ENCODE measurements around the gene HECW1.

HECW1 gene

DNA sequence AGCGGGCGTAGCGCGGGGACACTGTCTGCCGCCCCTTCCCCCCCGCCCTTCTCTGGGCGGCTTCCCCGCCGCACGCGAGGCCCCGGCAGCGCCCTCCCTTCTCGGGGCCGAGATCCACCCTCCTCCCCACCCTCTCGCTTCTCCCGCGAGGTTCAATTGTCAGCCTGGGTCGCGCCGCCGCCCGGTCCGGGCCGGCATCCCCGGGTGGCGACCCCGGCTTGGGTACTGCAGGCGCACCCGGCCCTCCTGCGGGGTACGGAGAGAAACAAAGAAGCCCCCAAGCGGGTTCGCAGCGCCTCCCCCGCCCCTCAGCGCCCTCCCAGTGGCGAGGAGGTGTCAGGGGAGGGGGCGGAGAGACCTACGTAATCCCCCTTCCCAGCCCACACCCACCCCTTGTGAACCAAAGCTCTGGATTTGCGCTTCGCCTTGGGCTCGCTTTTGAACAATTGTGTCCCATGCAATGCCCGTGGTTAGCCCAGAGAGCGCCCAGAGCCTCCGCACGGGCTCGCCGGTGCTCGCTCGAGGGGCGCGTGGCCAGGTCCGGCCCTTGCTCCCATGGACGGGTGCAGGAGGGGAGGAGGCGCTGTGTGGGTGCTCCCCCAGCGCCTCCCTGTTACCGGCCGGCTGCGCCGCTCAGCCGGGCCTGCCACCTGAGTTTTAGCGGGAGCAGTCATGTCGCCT lies 634 bp downstream of the HECW1 start:
- H3K27me3 ChIP-seq (ENCODE audit: control insufficient read depth, insufficient read depth, low read length), result peaks cover 54% of the 10 kb centered on the region
- H3K4me1 ChIP-seq (ENCODE audit: control insufficient read depth, insufficient read depth, low read length), result peaks cover 37% of the 10 kb centered on the region
- no peaks in the 10 kb centered on the region for H3K36me3 ChIP-seq (ENCODE audit: control insufficient read depth, insufficient read depth, low read length)
- no peaks in the 10 kb centered on the region for H3K9me3 ChIP-seq (ENCODE audit: control insufficient read depth, insufficient read depth, low read depth, low read length)
- peak overlapping the region; percentile 87 for H3K9ac ChIP-seq (ENCODE audit: low read length)
- peak overlapping the region; percentile 80 for H3K4me3 ChIP-seq (ENCODE audit: low read depth, low read length)
- H3K27ac ChIP-seq (ENCODE audit: low read depth, low read length), result peak overlapping the region; percentile 48; the same call in 1 of the 2 replicates

- peak overlapping the region; percentile 87 for H3K9ac ChIP-seq (ENCODE audit: low read length)
- peaks cover 54% of the 10 kb centered on the region for H3K27me3 ChIP-seq (ENCODE audit: control insufficient read depth, insufficient read depth, low read length)
- H3K36me3 ChIP-seq (ENCODE audit: control insufficient read depth, insufficient read depth, low read length), result no peaks in the 10 kb centered on the region
- peaks cover 33% of the 10 kb centered on the region for H3K4me1 ChIP-seq (ENCODE audit: control insufficient read depth, insufficient read depth, low read length)
- H3K9me3 ChIP-seq (ENCODE audit: control insufficient read depth, insufficient read depth, low read depth, low read length), result no peaks in the 10 kb centered on the region
- peak overlapping the region; percentile 80 for H3K4me3 ChIP-seq (ENCODE audit: low read depth, low read length)
- peak overlapping the region; percentile 48; the same call in 1 of the 2 replicates for H3K27ac ChIP-seq (ENCODE audit: low read depth, low read length)
These were observed 1.4 kb downstream of the HECW1 start for GRCh38 chr7:43113622-43114457.

DNA sequence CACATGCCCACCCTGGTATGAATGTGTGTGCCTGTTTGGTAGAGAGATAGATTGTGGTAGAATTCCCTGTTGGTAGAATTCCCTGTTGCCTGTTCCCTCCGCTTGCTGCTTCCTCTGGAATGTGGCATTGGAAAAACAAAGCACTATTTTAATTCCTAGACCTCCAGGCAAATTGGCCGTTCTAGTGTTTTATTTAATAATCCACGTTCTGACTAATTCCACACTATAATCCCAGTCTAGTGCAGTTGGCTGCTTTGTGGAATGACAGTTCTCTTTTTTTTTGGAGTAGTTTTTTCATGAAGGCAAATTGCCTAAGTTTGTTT lies 2.0 kb downstream of the HECW1 start:
- H3K27me3 ChIP-seq (ENCODE audit: control insufficient read depth, insufficient read depth, low read length), result peaks cover 54% of the 10 kb centered on the region
- no peak overlapping the region for H3K27ac ChIP-seq (ENCODE audit: low read depth, low read length)
- peak overlapping the region; percentile 87 for H3K9ac ChIP-seq (ENCODE audit: low read length)
- peak overlapping the region; percentile 80 for H3K4me3 ChIP-seq (ENCODE audit: low read depth, low read length)
- no peaks in the 10 kb centered on the region for H3K9me3 ChIP-seq (ENCODE audit: control insufficient read depth, insufficient read depth, low read depth, low read length)
- H3K4me1 ChIP-seq (ENCODE audit: control insufficient read depth, insufficient read depth, low read length), result peaks cover 37% of the 10 kb centered on the region
- no peaks in the 10 kb centered on the region for H3K36me3 ChIP-seq (ENCODE audit: control insufficient read depth, insufficient read depth, low read length)

GRCh38 chr7:43116451-43116850 lies 4.0 kb downstream of the HECW1 start:
- Histone ChIP-seq H3K27ac (ENCODE audit: low read depth, low read length) (no peak overlapping the region), H3K4me3 (ENCODE audit: low read depth, low read length) (no peak overlapping the region), H3K36me3 (ENCODE audit: control insufficient read depth, insufficient read depth, low read length) (no peaks in the 10 kb centered on the region), H3K4me1 (ENCODE audit: control insufficient read depth, insufficient read depth, low read length) (peaks cover 44% of the 10 kb centered on the region), H3K27me3 (ENCODE audit: control insufficient read depth, insufficient read depth, low read length) (peaks cover 44% of the 10 kb centered on the region), H3K9me3 (ENCODE audit: control insufficient read depth, insufficient read depth, low read depth, low read length) (no peaks in the 10 kb centered on the region), H3K9ac (ENCODE audit: low read length) (no peak overlapping the region)

- Histone ChIP-seq H3K4me1 (ENCODE audit: control insufficient read depth, insufficient read depth, low read length) (peaks cover 40% of the 10 kb centered on the region), H3K36me3 (ENCODE audit: control insufficient read depth, insufficient read depth, low read length) (no peaks in the 10 kb centered on the region), H3K9me3 (ENCODE audit: control insufficient read depth, insufficient read depth, low read depth, low read length) (no peaks in the 10 kb centered on the region), H3K9ac (ENCODE audit: low read length) (no peak overlapping the region), H3K27ac (ENCODE audit: low read depth, low read length) (no peak overlapping the region), H3K4me3 (ENCODE audit: low read depth, low read length) (no peak overlapping the region), H3K27me3 (ENCODE audit: control insufficient read depth, insufficient read depth, low read length) (peaks cover 38% of the 10 kb centered on the region)
These were observed 4.6 kb downstream of the HECW1 start for GRCh38 chr7:43117095-43117494.

GRCh38 chr7:43117861-43118260 lies 5.4 kb downstream of the HECW1 start:
- Histone ChIP-seq H3K4me3 (ENCODE audit: low read depth, low read length) (no peak overlapping the region), H3K9me3 (ENCODE audit: control insufficient read depth, insufficient read depth, low read depth, low read length) (no peaks in the 10 kb centered on the region), H3K9ac (ENCODE audit: low read length) (no peak overlapping the region), H3K36me3 (ENCODE audit: control insufficient read depth, insufficient read depth, low read length) (no peaks in the 10 kb centered on the region), H3K4me1 (ENCODE audit: control insufficient read depth, insufficient read depth, low read length) (peaks cover 38% of the 10 kb centered on the region), H3K27me3 (ENCODE audit: control insufficient read depth, insufficient read depth, low read length) (peaks cover 30% of the 10 kb centered on the region), H3K27ac (ENCODE audit: low read depth, low read length) (no peak overlapping the region)

GRCh38 chr7:43118313-43118712 lies 5.9 kb downstream of the HECW1 start:
- peaks cover 26% of the 10 kb centered on the region for H3K27me3 ChIP-seq (ENCODE audit: control insufficient read depth, insufficient read depth, low read length)
- no peak overlapping the region for H3K4me3 ChIP-seq (ENCODE audit: low read depth, low read length)
- no peak overlapping the region for H3K9ac ChIP-seq (ENCODE audit: low read length)
- peaks cover 38% of the 10 kb centered on the region for H3K4me1 ChIP-seq (ENCODE audit: control insufficient read depth, insufficient read depth, low read length)
- no peaks in the 10 kb centered on the region for H3K9me3 ChIP-seq (ENCODE audit: control insufficient read depth, insufficient read depth, low read depth, low read length)
- no peak overlapping the region for H3K27ac ChIP-seq (ENCODE audit: low read depth, low read length)
- H3K36me3 ChIP-seq (ENCODE audit: control insufficient read depth, insufficient read depth, low read length), result no peaks in the 10 kb centered on the region

DNA sequence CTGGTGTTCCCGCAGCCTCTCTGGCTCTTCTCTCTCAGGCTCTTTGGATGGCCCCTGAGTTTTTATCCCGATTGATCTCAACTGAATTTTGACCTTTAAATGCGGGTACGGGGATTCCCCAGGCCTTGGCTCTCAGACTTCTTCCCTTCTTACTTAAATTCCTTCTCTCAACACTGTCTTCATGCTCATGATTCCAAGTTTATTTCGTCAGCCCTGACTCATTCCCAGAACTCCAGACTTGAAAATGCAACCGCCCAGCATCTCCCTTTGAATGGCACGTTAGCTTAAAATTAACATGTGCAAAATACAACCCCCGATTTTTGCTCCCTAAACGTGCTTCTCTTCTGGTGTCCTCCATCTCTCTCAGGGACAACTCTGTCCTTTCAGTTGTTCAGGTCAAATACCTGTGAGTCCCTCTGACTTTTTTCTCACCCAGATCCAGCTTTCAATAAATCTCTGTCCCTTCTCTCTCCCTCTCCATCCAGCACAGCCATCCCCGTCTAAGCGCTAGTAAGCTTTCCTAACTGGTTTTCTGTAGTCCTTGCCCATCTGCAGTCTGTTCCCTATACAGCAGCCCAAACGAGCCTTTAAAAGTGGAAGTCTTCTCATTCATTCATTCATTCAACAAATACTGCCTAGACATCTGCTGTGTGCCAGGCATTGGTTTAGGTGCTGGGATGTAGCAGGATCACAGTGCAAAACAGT lies 7.1 kb downstream of the HECW1 start:
- peaks cover 14% of the 10 kb centered on the region for H3K27me3 ChIP-seq (ENCODE audit: control insufficient read depth, insufficient read depth, low read length)
- H3K4me1 ChIP-seq (ENCODE audit: control insufficient read depth, insufficient read depth, low read length), result peaks cover 33% of the 10 kb centered on the region
- H3K36me3 ChIP-seq (ENCODE audit: control insufficient read depth, insufficient read depth, low read length), result no peaks in the 10 kb centered on the region
- H3K9ac ChIP-seq (ENCODE audit: low read length), result peak overlapping the region; percentile 51
- H3K4me3 ChIP-seq (ENCODE audit: low read depth, low read length), result no peak overlapping the region
- H3K9me3 ChIP-seq (ENCODE audit: control insufficient read depth, insufficient read depth, low read depth, low read length), result no peaks in the 10 kb centered on the region
- H3K27ac ChIP-seq (ENCODE audit: low read depth, low read length), result peak overlapping the region; percentile 7; the same call in 1 of the 2 replicates

DNA sequence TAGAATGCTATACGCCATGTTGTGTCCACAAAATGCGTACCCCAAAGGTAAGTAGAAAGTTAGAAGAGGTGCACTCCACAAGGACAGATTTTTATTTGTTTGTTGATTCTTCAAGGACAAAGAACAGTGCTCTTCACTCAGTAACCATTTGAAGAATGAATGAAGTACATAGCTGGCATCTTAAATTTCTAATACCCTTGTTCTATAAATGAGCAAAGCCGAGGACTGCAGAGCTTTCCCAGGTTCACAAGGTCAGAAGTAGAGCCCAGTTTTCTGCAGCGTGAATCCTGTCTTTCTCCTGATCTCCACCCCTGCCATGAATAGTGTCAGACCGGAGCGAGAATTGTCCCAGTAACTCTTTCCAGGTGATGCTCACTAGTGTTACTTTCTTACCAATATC lies 9.5 kb downstream of the HECW1 start:
- H3K27ac ChIP-seq (ENCODE audit: low read depth, low read length), result no peak overlapping the region
- H3K9ac ChIP-seq (ENCODE audit: low read length), result no peak overlapping the region
- no peaks in the 10 kb centered on the region for H3K27me3 ChIP-seq (ENCODE audit: control insufficient read depth, insufficient read depth, low read length)
- H3K36me3 ChIP-seq (ENCODE audit: control insufficient read depth, insufficient read depth, low read length), result no peaks in the 10 kb centered on the region
- H3K4me1 ChIP-seq (ENCODE audit: control insufficient read depth, insufficient read depth, low read length), result peaks cover 17% of the 10 kb centered on the region
- no peaks in the 10 kb centered on the region for H3K9me3 ChIP-seq (ENCODE audit: control insufficient read depth, insufficient read depth, low read depth, low read length)
- no peak overlapping the region for H3K4me3 ChIP-seq (ENCODE audit: low read depth, low read length)

DNA sequence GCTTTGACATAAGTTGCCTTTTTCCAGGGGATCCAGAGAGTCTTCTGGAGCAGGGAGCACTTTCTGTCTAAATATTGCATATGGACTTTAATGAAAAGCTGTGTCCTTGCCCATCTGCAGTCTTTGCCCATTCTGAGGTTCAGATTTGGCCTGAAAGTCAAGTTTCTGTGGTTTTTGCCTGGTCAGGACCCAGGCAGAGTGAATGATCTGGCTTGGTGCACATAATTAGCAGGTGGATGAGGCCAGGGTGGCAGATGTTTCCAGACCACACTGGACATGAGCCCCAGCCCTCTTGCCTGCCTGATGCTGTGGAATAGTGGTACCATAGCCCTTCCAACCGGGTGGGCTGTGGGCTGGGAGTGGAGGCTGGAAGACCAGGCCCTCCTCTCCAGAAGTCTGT lies 11.0 kb downstream of the HECW1 start:
- Histone ChIP-seq H3K27me3 (ENCODE audit: control insufficient read depth, insufficient read depth, low read length) (no peaks in the 10 kb centered on the region), H3K4me3 (ENCODE audit: low read depth, low read length) (no peak overlapping the region), H3K36me3 (ENCODE audit: control insufficient read depth, insufficient read depth, low read length) (no peaks in the 10 kb centered on the region), H3K9me3 (ENCODE audit: control insufficient read depth, insufficient read depth, low read depth, low read length) (no peaks in the 10 kb centered on the region), H3K9ac (ENCODE audit: low read length) (no peak overlapping the region), H3K27ac (ENCODE audit: low read depth, low read length) (no peak overlapping the region), H3K4me1 (ENCODE audit: control insufficient read depth, insufficient read depth, low read length) (peaks cover 17% of the 10 kb centered on the region)

GRCh38 chr7:43124388-43124787 lies 11.9 kb downstream of the HECW1 start:
- peaks cover 9% of the 10 kb centered on the region for H3K4me1 ChIP-seq (ENCODE audit: control insufficient read depth, insufficient read depth, low read length)
- no peaks in the 10 kb centered on the region for H3K27me3 ChIP-seq (ENCODE audit: control insufficient read depth, insufficient read depth, low read length)
- H3K4me3 ChIP-seq (ENCODE audit: low read depth, low read length), result no peak overlapping the region
- H3K27ac ChIP-seq (ENCODE audit: low read depth, low read length), result no peak overlapping the region
- H3K9ac ChIP-seq (ENCODE audit: low read length), result no peak overlapping the region
- no peaks in the 10 kb centered on the region for H3K9me3 ChIP-seq (ENCODE audit: control insufficient read depth, insufficient read depth, low read depth, low read length)
- no peaks in the 10 kb centered on the region for H3K36me3 ChIP-seq (ENCODE audit: control insufficient read depth, insufficient read depth, low read length)

Measured in HUES6 (cell line).